NCI-H510A (cell line): Measurements from ENCODE around the gene PTMS.

Source experiments
- DNase-seq: peaks from one replicate; lab custom pipeline; 2025; lab: John Stamatoyannopoulos, UW

Gene PTMS

GRCh38 chr12:6771509-6772330 lies 5.6 kb downstream of the PTMS start:
- DNase-seq: no peak

- no peak for DNase-seq
Measured at GRCh38 chr12:6772331-6772695, 6.2 kb downstream of the PTMS start, which contains the start of gene LAG3. TSS of gene LAG3 (plus strand) at chr12:6772520. CDS start at chr12:6772853, 333 bp downstream.

- no peak for DNase-seq
Measured at GRCh38 chr12:6772726-6773589, 6.8 kb downstream of the PTMS start.

- no peak for DNase-seq
Measured at GRCh38 chr12:6773590-6774351, 7.6 kb downstream of the PTMS start.

GRCh38 chr12:6774499-6775062 lies 8.4 kb downstream of the PTMS start:
- DNase-seq: no peak

- DNase-seq: peak; percentile 7
Measured at GRCh38 chr12:6775185-6776174, 9.3 kb downstream of the PTMS start.

GRCh38 chr12:6777386-6777785 lies 11.2 kb downstream of the PTMS start:
- DNase-seq: no peak

GRCh38 chr12:6778217-6778573 lies 12.0 kb downstream of the PTMS start:
- no peak for DNase-seq

GRCh38 chr12:6778574-6779550 lies 12.7 kb downstream of the PTMS start:
- peak; percentile 82 for DNase-seq

GRCh38 chr12:6779708-6780432 lies 13.7 kb downstream of the PTMS start:
- DNase-seq: no peak

GRCh38 chr12:6780573-6780972 lies 14.4 kb downstream of the PTMS start:
- no peak for DNase-seq

GRCh38 chr12:6782119-6782518 lies 16.0 kb downstream of the PTMS start:
- DNase-seq: no peak

- DNase-seq: no peak
Measured at GRCh38 chr12:6782850-6783566, 16.8 kb downstream of the PTMS start.

GRCh38 chr12:6783828-6784227 lies 17.7 kb downstream of the PTMS start:
- DNase-seq: no peak

- DNase-seq: no peak
Measured at GRCh38 chr12:6784296-6784695, 18.1 kb downstream of the PTMS start.

- no peak for DNase-seq
Measured at GRCh38 chr12:6784761-6785160, 18.6 kb downstream of the PTMS start.

- no peak for DNase-seq
Measured at GRCh38 chr12:6786416-6787094, 20.4 kb downstream of the PTMS start.

- no peak for DNase-seq
Measured at GRCh38 chr12:6787309-6787708, 21.1 kb downstream of the PTMS start.
